ENCODE results near the gene NID1. TPM values are rescaled to one million over a fixed set of nuclear protein-coding genes. Genes with fewer than 3 reads are reported as not detected.
"Not testable (repeated sequence)": the region's sequence is repeated elsewhere in the genome, so short reads cannot be mapped to it uniquely, and the experiment has no call there.

Gene NID1
- polyA plus RNA-seq, 3 donors from 2014 or later: not detected

- H3K4me1 Mint-ChIP-seq: no peaks in the 10 kb centered on the region
- H3K4me3 Mint-ChIP-seq: no peak overlapping the region
- H3K27me3 Mint-ChIP-seq (ENCODE audit: low read depth in 3 of 3): peaks cover 2 to 11% (median 6%) of the 10 kb centered on the region in 3 donors
- no peak overlapping the region for H3K27ac Mint-ChIP-seq
- H3K9me3 Mint-ChIP-seq: peaks cover 0 to 2% (median 0%) of the 10 kb centered on the region in 6 donors
- no peak for DNase-seq
- H3K36me3 Mint-ChIP-seq: no peaks in the 10 kb centered on the region
Measured at GRCh38 chr1:235984041-235984825, 80.7 kb downstream of the NID1 start.

- no peak overlapping the region for H3K4me3 Mint-ChIP-seq
- no peaks in the 10 kb centered on the region for H3K9me3 Mint-ChIP-seq
- H3K27ac Mint-ChIP-seq: no peak overlapping the region
- H3K27me3 Mint-ChIP-seq (ENCODE audit: low read depth in 3 of 3): peaks cover 0 to 4% (median 3%) of the 10 kb centered on the region in 3 donors
- DNase-seq: no peak
- H3K4me1 Mint-ChIP-seq: no peaks in the 10 kb centered on the region
- no peaks in the 10 kb centered on the region for H3K36me3 Mint-ChIP-seq
Measured at GRCh38 chr1:235980976-235981375, 83.9 kb downstream of the NID1 start.

GRCh38 chr1:235979716-235980333, 85.1 kb downstream of the NID1 start:
- H3K4me3 Mint-ChIP-seq: no peak overlapping the region
- peaks cover 0 to 4% (median 3%) of the 10 kb centered on the region in 3 donors for H3K27me3 Mint-ChIP-seq (ENCODE audit: low read depth in 3 of 3)
- H3K4me1 Mint-ChIP-seq: no peaks in the 10 kb centered on the region
- no peak overlapping the region for H3K27ac Mint-ChIP-seq
- no peak for DNase-seq
- no peaks in the 10 kb centered on the region for H3K9me3 Mint-ChIP-seq
- no peaks in the 10 kb centered on the region for H3K36me3 Mint-ChIP-seq

- no peaks in the 10 kb centered on the region for H3K9me3 Mint-ChIP-seq
- no peak overlapping the region for H3K27ac Mint-ChIP-seq
- DNase-seq: no peak
- H3K27me3 Mint-ChIP-seq (ENCODE audit: low read depth in 3 of 3): peaks cover 0 to 4% (median 3%) of the 10 kb centered on the region in 3 donors
- no peaks in the 10 kb centered on the region for H3K4me1 Mint-ChIP-seq
- no peak overlapping the region for H3K4me3 Mint-ChIP-seq
- H3K36me3 Mint-ChIP-seq: no peaks in the 10 kb centered on the region
Measured at GRCh38 chr1:235979176-235979575, 85.7 kb downstream of the NID1 start.

- Mint-ChIP-seq H3K4me1 (peaks cover 10 to 11% of the 10 kb centered on the region in 2 donors), H3K9me3 (no peaks in the 10 kb centered on the region), H3K27me3 (ENCODE audit: low read depth in 3 of 3) (peaks cover 0 to 4% (median 4%) of the 10 kb centered on the region in 3 donors), H3K4me3 (no peak overlapping the region), H3K36me3 (no peaks in the 10 kb centered on the region), H3K27ac (peak overlapping the region in 1 of 6 donors; percentile 12)
- DNase-seq: no peak
Measured at GRCh38 chr1:235976490-235976889, 88.4 kb downstream of the NID1 start.

- Mint-ChIP-seq H3K27me3 (ENCODE audit: low read depth in 3 of 3) (peaks cover 0 to 4% (median 0%) of the 10 kb centered on the region in 3 donors), H3K4me1 (peaks cover 11 to 15% of the 10 kb centered on the region in 2 donors), H3K4me3 (no peak overlapping the region), H3K27ac (no peak overlapping the region), H3K9me3 (no peaks in the 10 kb centered on the region), H3K36me3 (no peaks in the 10 kb centered on the region)
- no peak for DNase-seq
Measured at GRCh38 chr1:235974616-235975015, 90.3 kb downstream of the NID1 start.

GRCh38 chr1:235972691-235973090, 92.2 kb downstream of the NID1 start:
- H3K36me3 Mint-ChIP-seq; H3K9me3 Mint-ChIP-seq; DNase-seq; H3K27me3 Mint-ChIP-seq (ENCODE audit: low read depth in 3 of 3): not testable (repeated sequence)
- peak overlapping the region in 1 of 6 donors; percentile 73 for H3K27ac Mint-ChIP-seq
- H3K4me3 Mint-ChIP-seq: peak overlapping the region in 4 of 5 donors; percentile 61 to 87 (median 77)
- peaks cover 11 to 15% of the 10 kb centered on the region in 2 donors for H3K4me1 Mint-ChIP-seq

GRCh38 chr1:235972311-235972689, 92.6 kb downstream of the NID1 start:
- H3K27me3 Mint-ChIP-seq (ENCODE audit: low read depth in 3 of 3): peaks cover 0 to 5% (median 0%) of the 10 kb centered on the region in 3 donors
- H3K36me3 Mint-ChIP-seq: no peaks in the 10 kb centered on the region
- H3K9me3 Mint-ChIP-seq: no peaks in the 10 kb centered on the region
- peak overlapping the region; percentile 57 to 87 (median 72) for H3K4me3 Mint-ChIP-seq
- H3K27ac Mint-ChIP-seq: peak overlapping the region; percentile 18 to 82 (median 64)
- peaks cover 11 to 15% of the 10 kb centered on the region in 2 donors for H3K4me1 Mint-ChIP-seq
- DNase-seq: no peak

GRCh38 chr1:235971571-235972310, 93.1 kb downstream of the NID1 start:
- Mint-ChIP-seq H3K27me3 (ENCODE audit: low read depth in 3 of 3) (peaks cover 0 to 5% (median 0%) of the 10 kb centered on the region in 3 donors), H3K9me3 (no peaks in the 10 kb centered on the region), H3K4me3 (peak overlapping the region; percentile 57 to 87 (median 72)), H3K4me1 (peaks cover 11 to 15% of the 10 kb centered on the region in 2 donors), H3K36me3 (no peaks in the 10 kb centered on the region), H3K27ac (peak overlapping the region; percentile 50 to 82 (median 70))
- peak; percentile 77 to 82 (median 80) for DNase-seq

GRCh38 chr1:235971020-235971419, 93.9 kb downstream of the NID1 start:
- peak overlapping the region in 1 of 5 donors; percentile 87 for H3K4me3 Mint-ChIP-seq
- H3K36me3 Mint-ChIP-seq: no peaks in the 10 kb centered on the region
- DNase-seq: no peak
- H3K27me3 Mint-ChIP-seq (ENCODE audit: low read depth in 3 of 3): peaks cover 0 to 5% (median 0%) of the 10 kb centered on the region in 3 donors
- H3K9me3 Mint-ChIP-seq: no peaks in the 10 kb centered on the region
- H3K4me1 Mint-ChIP-seq: peaks cover 12 to 19% of the 10 kb centered on the region in 2 donors
- H3K27ac Mint-ChIP-seq: peak overlapping the region in 4 of 6 donors; percentile 20 to 82 (median 66)

GRCh38 chr1:235968831-235969230, 96.1 kb downstream of the NID1 start:
- Mint-ChIP-seq H3K36me3 (no peaks in the 10 kb centered on the region), H3K4me1 (peaks cover 12 to 21% of the 10 kb centered on the region in 2 donors), H3K27me3 (ENCODE audit: low read depth in 3 of 3) (peaks cover 0 to 5% (median 0%) of the 10 kb centered on the region in 3 donors), H3K27ac (no peak overlapping the region), H3K4me3 (no peak overlapping the region), H3K9me3 (no peaks in the 10 kb centered on the region)
- DNase-seq: no peak

- H3K9me3 Mint-ChIP-seq; H3K27me3 Mint-ChIP-seq (ENCODE audit: low read depth in 3 of 3); H3K27ac Mint-ChIP-seq; H3K4me1 Mint-ChIP-seq; DNase-seq; H3K4me3 Mint-ChIP-seq; H3K36me3 Mint-ChIP-seq: not testable (repeated sequence)
Measured at GRCh38 chr1:235966134-235966533, 98.8 kb downstream of the NID1 start.

GRCh38 chr1:235960809-235961208, 104.1 kb downstream of the NID1 start:
- no peak for DNase-seq
- H3K4me3 Mint-ChIP-seq: no peak overlapping the region
- peaks cover 3 to 5% of the 10 kb centered on the region in 2 donors for H3K4me1 Mint-ChIP-seq
- no peak overlapping the region for H3K27ac Mint-ChIP-seq
- H3K27me3 Mint-ChIP-seq (ENCODE audit: low read depth in 3 of 3): no peaks in the 10 kb centered on the region
- H3K9me3 Mint-ChIP-seq: no peaks in the 10 kb centered on the region
- H3K36me3 Mint-ChIP-seq: no peaks in the 10 kb centered on the region

GRCh38 chr1:235958021-235958420, 106.9 kb downstream of the NID1 start:
- no peak overlapping the region for H3K27ac Mint-ChIP-seq
- H3K9me3 Mint-ChIP-seq: no peaks in the 10 kb centered on the region
- H3K4me1 Mint-ChIP-seq: peaks cover 26 to 32% of the 10 kb centered on the region in 2 donors
- H3K4me3 Mint-ChIP-seq: no peak overlapping the region
- H3K27me3 Mint-ChIP-seq (ENCODE audit: low read depth in 3 of 3): no peaks in the 10 kb centered on the region
- peaks cover 0 to 3% (median 0%) of the 10 kb centered on the region in 3 donors for H3K36me3 Mint-ChIP-seq
- no peak for DNase-seq

Data from immature natural killer cell (primary cell).